HepG2 (cell line): ENCODE results near the gene SPAG8. TPM values are rescaled to one million over a fixed set of nuclear protein-coding genes. Genes with fewer than 3 reads are reported as not detected.

ENCODE experiments used
- ATM ChIP-seq: fragments of 450-650 bp; IDR thresholded peaks from 2 replicates; pipeline ENCODE4 v1.7.1; 2017; ENCODE audit warnings: mild to moderate bottlenecking, borderline replicate concordance
- BCL6 ChIP-seq: IDR thresholded peaks from 2 replicates; pipeline ENCODE4 v1.6.1; 2016; ENCODE audit warnings: missing genetic modification reagents, missing compliant biosample characterization
- BHLHE40 ChIP-seq: IDR thresholded peaks from 2 replicates; pipeline ENCODE4 v1.6.1; 2011; ENCODE audit warnings: low read length, improper control_type of control experiment
- EZH2 ChIP-seq: conservative IDR thresholded peaks from 2 replicates; pipeline ENCODE4 v1.6.1; 2012; ENCODE audit warnings: mild to moderate bottlenecking, low read depth, low read length, moderate library complexity
- GATAD1 ChIP-seq: IDR thresholded peaks from 2 replicates; pipeline ENCODE4 v1.6.1; 2016; ENCODE audit warnings: missing genetic modification reagents, missing compliant biosample characterization
- HIC2 ChIP-seq: sonication (generic); formaldehyde crosslinking; IDR thresholded peaks from 2 replicates; pipeline ENCODE4 v1.9.0; 2022; ENCODE audit warnings: low read depth, missing genetic modification reagents
- IRX3 ChIP-seq: sonication (generic); formaldehyde crosslinking; IDR thresholded peaks from 2 replicates; pipeline ENCODE4 v1.8.1; 2023; ENCODE audit warnings: mild to moderate bottlenecking, low read depth, missing genetic modification reagents, borderline replicate concordance
- KDM3A ChIP-seq: IDR thresholded peaks from 2 replicates; pipeline ENCODE4 v1.6.1; 2018; ENCODE audit warnings: low read depth, missing compliant biosample characterization
- KMT2B ChIP-seq: IDR thresholded peaks from 2 replicates; pipeline ENCODE4 v1.6.1; 2016; ENCODE audit warnings: missing genetic modification reagents, missing compliant biosample characterization
- MIXL1 ChIP-seq: IDR thresholded peaks from 2 replicates; pipeline ENCODE4 v1.6.1; 2016
- TCF12 ChIP-seq, 2 experiments: fragments of 450-650 bp in 1 of 2; sonication (generic) in 1 of 2; formaldehyde crosslinking in 1 of 2; IDR thresholded peaks; 2 replicates each; pipeline versions ENCODE4 v1.6.1 to v1.8.0; 2017 to 2022; ENCODE audit warnings: antibody characterized with exemption in 1 of 2, mild to moderate bottlenecking in 1 of 2, missing genetic modification reagents in 1 of 2, moderate library complexity in 1 of 2
- XRCC5 ChIP-seq: fragments of 200-400 bp; formaldehyde crosslinking; optimal IDR thresholded peaks from 2 replicates; pipeline ENCODE3; 2017; ENCODE audit warnings: mild to moderate bottlenecking, low read length
- YY1 ChIP-seq: IDR thresholded peaks from 2 replicates; pipeline ENCODE4 v1.6.1; 2011; ENCODE audit warnings: low read length, low read depth, moderate library complexity, mild to moderate bottlenecking; ENCODE audit not compliant: insufficient read depth, insufficient replicate concordance
- ZNF143 ChIP-seq: sonication (generic); formaldehyde crosslinking; IDR thresholded peaks from 2 replicates; pipeline ENCODE4 v1.4.0; 2020; ENCODE audit warnings: missing genetic modification reagents
- ZNF503 ChIP-seq: sonication (generic); formaldehyde crosslinking; IDR thresholded peaks from 2 replicates; pipeline ENCODE4 v1.4.0; 2020; ENCODE audit warnings: missing genetic modification reagents
- ZNF597 ChIP-seq: sonication (generic); formaldehyde crosslinking; IDR thresholded peaks from 2 replicates; pipeline ENCODE4 v1.5.0; 2020; ENCODE audit warnings: missing genetic modification reagents
- ZNF609 ChIP-seq: sonication (generic); formaldehyde crosslinking; IDR thresholded peaks from 2 replicates; pipeline ENCODE4 v1.4.0; 2020; ENCODE audit warnings: mild to moderate bottlenecking, missing genetic modification reagents, borderline replicate concordance
- ZNF629 ChIP-seq: sonication (generic); formaldehyde crosslinking; conservative IDR thresholded peaks from 2 replicates; pipeline ENCODE4 v1.5.0; 2020; ENCODE audit warnings: missing genetic modification reagents
- polyA plus RNA-seq, 8 experiments: library from polyadenylated mRNA; depleted of rRNA in 3 of 8; stranded (reverse) in 7 of 8; unstranded in 1 of 8; fragments of >200 nt; fragmentation: Illumina TruSeq in 4 of 8; extraction: Trizol in 4 of 8; gene quantifications; 2 replicates each; pipeline versions ENCODE4 v1.2.1 to v1.2.3, GENCODE V29; 2011 to 2016; ENCODE audit warnings: low read depth in 4 of 8, missing spikeins in 1 of 8, mixed read lengths in 1 of 8; ENCODE audit not compliant: insufficient read depth in 1 of 8
- total RNA-seq, 5 experiments: library from RNA; depleted of rRNA; stranded (reverse); fragments of >200 nt; fragmentation: Illumina TruSeq; extraction: Trizol; gene quantifications; 2 replicates each; pipeline ENCODE4 v1.2.3, GENCODE V29; 2016; ENCODE audit warnings: low read depth in 1 of 5

SPAG8 gene
- total and polyA plus RNA-seq, 2 of the 13 experiments (the other 11 are each of a cell fraction or from before 2014, with no cell fraction given) = 0.18 to 0.27 TPM

- no peak for TF ChIP-seq ATM
- peak; percentile 55; the same call in 1 of the 2 replicates for TF ChIP-seq ZNF609 (CRISPR knock-in tag)
- no peak for TF ChIP-seq XRCC5
- TF ChIP-seq EZH2 = no peak
- TF ChIP-seq KMT2B = no peak
- TF ChIP-seq ZNF629 (CRISPR knock-in tag) = no peak
- TF ChIP-seq ZNF597 = no peak
- no peak for TF ChIP-seq KDM3A
- no peak for TF ChIP-seq IRX3 (CRISPR knock-in tag)
- TF ChIP-seq YY1 = no peak
- TF ChIP-seq BCL6 (CRISPR knock-in tag) = no peak
- TF ChIP-seq BHLHE40 = peak; percentile 76; the same call in 1 of the 2 replicates
- no peak for TF ChIP-seq ZNF143
- no peak for TF ChIP-seq TCF12 (IDR thresholded peaks at IDR 0.05)
- no peak for TF ChIP-seq TCF12 (CRISPR knock-in tag; IDR thresholded peaks at IDR 0.05)
- no peak for TF ChIP-seq HIC2 (CRISPR knock-in tag)
- TF ChIP-seq ZNF503 = no peak
- no peak for TF ChIP-seq MIXL1
- TF ChIP-seq GATAD1 = 0 out of 2 replicates have a peak, but pooled peaks have one; percentile 16
These were observed 22.5 kb upstream of the SPAG8 start (continued) for GRCh38 chr9:35834260-35835215.
